Stimulated activated CD8-positive, alpha-beta memory T cell treated with anti-CD3 and anti-CD28 coated beads, Interleukin-7, amount 100 ng/mL, for 24 hours (primary cell): ENCODE results near the gene GRID1.

Source experiments
- DNase-seq: peaks from one replicate; pipeline ENCODE4 v3.0.0-alpha.2; 2020; ENCODE audit warnings: low read depth

The GRID1 gene

DNA sequence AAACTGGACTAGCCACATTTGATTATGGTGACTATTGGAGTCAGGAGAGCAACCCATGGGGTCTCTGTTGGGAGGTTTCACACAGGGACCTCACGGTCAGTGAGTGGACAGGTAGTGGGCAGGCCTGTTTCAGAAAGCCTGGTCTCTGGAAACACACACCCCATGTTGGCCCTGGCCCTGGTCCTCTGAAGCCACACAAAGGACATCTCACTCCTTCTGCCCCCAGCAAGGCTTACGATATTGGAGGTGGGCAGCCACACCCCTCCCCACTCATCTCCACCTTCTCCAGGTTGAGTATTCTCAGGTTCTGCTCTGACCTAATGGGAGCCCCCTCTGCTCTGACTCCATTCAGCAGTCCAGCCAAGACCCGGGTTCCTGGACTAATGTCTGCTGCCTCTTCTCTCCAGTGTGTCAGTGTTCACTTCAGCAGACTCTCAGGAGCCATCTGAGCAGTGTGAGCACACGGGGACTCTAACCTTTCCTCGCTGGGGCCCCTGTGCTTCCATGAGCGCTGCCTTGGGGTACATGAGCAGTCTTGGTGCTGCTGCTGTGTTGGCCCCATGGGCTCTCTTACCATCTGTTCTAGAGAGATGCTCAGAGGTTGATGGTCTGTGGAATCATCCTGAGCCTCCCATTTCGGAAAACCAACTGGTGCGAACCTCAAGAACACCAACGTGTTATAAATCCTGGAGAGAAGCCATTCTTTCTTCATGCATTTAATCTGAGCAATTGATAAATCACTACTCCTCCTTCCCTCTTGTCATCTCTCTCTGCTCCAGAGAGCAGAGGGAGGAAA lies 748.6 kb downstream of the GRID1 start:
- no peak for DNase-seq

DNA sequence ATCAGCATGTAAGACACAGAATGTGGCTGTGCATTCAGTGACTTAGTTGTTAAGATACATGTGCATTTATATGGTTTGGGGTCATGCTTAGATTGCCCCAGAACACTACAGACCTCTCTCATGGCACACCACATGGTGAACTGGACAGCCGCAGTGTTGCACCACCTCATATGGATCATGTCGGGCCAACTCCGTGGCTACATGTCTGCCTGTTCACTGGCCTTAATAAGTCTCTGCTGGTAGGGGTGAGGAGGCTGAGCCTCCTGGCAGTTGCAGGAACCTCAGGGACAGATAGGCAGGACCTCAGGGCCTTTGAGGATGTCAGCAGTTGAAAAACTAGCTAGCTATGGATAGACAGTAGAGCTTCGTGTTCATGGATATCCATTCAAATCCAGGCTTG lies 751.0 kb downstream of the GRID1 start:
- no peak for DNase-seq

DNA sequence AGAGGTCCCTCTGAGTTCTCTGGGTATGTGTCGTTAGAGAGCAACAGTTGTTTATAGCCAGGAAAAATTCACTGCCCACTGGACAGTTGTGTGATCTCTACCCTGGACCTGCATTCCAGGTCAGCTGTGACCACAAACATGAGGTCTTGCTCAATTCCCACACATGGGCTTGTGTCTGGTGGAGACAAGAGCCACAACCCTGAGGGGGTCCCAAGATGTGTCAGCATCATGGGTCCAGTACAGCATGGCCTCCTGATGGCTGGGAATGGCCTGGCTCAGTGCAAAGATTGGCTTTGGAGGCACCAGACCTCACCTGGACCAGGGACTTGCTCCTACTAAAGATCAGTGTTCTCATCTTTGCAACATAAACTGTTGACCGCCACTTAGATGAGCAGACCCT lies 751.6 kb downstream of the GRID1 start:
- DNase-seq, result no peak

DNA sequence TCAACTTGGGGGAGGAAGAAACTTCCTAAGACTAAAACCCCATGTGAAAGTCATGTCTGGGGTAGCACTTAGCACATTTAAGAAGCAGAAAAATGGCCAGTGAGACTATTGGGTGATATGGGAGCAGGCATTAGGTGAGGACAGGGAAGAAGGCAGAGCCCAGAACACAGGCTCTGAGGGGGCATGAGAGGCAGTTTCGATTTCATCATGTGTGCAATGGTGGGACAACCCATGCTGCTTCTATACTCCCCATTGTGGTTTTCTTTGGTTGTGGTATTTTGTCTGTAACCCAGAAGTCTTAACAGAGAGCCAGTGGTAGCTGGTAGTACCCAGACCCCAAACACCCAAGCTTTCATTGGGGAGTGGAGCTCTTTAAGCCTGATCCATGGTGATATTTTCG lies 752.0 kb downstream of the GRID1 start:
- DNase-seq, result no peak

DNA sequence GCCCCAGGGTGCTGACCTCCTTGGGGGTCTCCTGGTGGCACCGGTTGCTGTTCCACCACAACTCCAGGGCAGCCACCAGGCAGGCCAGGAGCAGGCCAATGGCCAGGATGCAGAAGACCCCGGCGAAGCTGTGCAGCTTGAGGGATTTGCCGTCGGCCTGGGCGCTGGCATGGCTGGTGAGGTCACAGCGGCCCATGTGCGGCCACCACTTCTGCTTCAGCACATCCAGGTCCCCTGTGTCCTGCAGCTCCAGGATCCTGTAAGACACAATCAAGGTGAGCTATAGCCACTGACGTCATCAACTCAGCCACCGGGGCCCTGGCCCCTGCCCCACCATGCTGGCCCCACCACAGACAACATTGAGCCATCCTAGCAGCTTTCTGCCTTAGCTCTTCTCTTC lies 753.2 kb downstream of the GRID1 start:
- no peak for DNase-seq

DNA sequence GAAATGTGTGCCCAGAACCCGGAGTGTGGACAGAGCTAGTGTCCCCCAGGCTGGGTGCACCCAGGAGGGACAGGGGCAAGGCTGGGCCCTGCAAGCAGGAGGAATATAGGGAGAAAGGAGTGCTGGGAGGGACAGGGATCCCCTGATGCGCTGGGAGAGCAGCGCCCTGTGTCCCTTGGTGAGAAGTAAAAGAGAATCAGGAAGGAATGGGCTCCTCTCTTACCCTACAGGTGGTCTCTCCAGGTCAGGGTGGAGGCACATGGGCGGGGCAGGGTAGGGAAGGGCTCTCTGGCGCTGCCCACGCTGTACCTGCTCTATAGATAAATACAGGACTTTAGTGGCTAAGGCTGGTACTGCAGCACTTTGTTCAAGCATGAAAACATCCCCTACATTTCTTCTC lies 753.8 kb downstream of the GRID1 start:
- no peak for DNase-seq

DNA sequence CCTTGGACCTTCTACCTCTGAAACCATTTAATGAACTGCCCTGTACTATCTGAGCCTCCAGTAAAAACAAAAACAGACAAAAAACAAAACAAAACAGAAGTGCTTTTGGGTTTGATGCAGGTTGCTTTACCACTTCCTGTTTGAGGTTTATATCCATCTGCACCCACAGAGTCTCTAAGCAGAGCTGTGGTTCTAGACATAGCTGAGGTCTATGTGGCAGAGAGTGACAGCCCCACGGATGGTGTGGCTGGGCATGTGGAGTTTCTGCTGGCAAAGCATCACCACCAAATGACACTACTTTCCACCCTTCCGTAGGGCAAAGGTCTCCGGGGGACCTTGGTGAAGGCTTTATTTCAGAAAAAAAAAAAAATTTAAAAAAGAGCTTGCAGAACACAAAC lies 754.2 kb downstream of the GRID1 start:
- DNase-seq, result no peak

DNA sequence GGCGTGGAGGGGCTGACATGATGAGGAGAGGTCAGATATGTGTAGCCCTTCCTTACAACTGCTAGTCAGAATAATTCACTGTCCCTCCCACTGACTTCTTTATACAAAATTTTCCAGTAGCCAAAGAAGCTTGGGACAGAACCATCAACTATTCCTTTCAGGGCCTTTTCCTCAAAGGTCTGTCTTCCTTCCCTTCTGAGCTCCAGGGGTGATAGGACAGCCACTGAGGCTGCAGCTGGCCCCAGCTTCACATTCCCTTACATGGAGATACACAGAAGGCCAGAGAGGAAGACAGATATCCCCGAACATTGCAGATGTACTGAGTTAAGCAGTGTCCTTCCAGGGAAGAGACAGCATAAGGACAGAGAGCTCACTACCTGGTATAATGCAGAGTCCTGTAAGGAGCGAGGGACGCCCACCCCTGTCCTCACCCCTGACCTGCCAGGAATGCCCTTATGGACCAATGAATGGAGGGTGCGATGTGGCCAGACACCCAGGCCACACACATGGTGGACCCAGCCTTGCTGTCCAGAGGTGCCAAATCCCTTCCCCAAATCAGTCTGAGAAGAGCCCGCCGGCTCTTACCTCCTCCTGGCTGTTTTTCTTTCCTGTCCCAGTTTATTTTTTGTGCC lies 754.7 kb downstream of the GRID1 start:
- no peak for DNase-seq

DNA sequence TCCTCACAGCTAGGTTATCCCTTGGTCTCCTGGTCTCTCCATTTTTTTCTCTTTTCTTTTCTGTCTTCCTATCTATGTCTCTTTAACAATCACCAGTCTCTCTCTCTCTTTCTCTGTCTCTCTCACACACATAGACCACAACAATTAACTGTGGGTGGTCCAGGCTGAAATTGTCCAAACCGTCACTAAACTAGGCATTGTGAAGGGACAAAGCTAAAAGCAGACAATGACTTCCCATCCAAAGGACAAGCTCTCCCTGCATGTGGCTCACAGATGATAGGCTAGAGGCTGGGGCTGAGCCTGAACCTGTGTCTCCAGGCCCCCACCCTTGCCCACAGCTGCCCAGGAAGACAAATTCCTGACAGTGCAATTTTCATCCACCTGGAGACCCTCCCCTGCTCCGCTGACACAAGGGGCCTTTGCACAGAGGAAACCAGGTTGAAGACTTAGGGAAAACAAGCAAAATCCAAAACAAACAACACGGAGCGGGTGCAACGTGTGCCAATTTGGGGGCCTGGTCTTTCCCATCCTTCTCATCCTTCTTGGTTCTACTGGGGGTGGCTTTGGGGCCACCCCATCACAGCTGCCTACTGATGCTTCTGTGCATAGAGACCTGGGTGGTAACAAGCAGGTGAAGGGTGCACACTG lies 755.4 kb downstream of the GRID1 start:
- no peak for DNase-seq

DNA sequence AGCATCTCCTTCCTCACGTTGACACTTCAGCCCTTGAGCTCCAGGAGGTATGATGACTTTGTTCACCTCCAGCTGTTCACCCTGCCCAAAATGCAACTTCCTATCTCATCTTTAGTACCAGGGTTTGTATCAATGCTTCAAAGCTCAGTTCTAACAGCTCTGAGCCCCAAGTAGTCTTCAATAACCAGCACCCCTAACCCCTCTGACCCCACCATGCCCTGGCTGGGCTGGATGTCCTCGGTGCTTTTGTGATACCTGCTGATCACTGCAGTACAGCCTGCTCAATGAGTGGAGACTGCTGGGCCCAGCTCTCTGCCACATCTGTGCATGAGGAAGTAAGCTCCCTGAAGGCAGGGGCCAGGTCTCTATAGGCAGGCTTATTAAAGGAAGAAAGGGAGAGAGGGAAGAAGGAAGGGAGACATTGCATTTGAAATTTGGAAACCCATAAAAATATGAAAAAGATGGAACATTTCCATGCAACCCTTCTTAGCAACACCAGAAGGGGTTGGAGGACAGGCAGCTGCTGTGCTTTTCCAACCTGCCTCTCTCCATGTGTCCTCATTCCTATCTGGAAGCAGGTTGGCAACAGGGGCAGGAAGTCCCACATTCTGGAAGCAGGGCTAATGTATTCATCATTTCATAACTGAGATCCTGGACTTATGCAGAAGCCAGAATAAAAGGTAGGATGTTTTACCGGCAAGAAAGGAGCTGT lies 756.1 kb downstream of the GRID1 start:
- DNase-seq, result no peak

DNA sequence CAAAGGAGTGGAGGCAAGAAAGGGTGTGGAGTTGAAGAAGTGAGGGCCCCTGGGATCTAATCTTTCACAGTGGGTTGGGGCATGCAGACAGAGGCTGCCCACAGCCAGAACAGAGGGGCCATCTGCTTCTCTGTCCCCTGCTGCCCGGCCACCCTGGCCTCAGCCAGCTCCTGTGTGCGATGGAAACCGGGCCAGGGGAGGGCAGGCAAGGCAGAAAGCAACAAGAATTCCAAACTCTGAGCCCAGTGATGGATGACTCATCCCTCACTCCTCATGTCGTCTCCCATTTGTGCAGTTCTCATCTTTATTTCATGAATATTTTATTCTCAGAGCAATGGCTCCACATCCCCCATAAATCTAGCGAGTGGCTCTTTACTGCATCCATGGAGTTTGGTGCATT lies 757.1 kb downstream of the GRID1 start:
- no peak for DNase-seq

DNA sequence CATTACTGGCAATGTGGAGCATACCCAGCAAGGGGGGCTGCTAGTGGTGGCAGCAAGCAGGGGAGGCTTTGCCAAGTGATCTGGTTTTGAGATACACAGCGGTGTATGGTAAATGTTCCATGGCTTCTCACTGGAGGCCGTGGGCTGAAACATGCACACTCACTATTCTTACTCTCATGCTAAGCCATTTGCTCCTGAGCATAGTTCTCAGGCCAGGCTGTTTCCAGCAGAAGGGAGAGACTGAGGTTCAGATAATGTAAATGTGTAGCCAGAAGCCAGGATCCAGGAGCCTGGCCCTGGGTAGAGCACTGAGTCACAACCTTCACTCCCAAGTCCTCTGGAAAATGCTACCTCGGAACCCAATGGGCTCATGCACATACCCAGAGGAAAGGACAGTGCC lies 757.9 kb downstream of the GRID1 start:
- no peak for DNase-seq

DNA sequence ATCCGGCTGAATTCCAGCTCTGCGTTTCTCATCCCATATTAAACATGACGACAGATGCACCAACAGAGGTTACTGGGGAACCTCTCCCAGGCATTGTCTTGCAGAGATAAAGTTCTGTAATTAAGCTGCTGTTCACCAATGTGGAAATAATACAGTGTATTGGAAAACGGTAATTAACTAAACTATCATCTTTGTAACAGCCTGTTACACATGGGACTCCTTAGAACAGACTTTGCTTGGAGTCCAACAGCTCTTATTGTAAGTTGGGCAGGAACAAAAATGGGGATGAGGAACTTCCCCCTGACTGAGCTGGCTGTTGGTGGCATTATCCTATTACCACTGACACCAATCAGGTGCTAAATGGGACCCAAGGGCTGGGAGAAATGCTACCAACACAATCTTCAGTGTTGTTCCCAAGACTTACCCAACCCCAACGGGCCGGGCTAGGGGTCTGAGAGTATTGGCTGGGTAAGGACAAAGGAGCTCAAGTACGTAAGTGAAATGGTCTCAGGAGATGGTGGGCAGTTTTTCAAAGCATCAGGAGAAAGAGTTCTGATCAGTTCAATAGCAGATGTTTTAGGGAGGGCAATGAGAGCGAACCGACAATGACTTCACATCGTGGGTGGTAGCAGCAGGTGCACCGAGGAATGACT lies 759.4 kb downstream of the GRID1 start:
- DNase-seq, result no peak

DNA sequence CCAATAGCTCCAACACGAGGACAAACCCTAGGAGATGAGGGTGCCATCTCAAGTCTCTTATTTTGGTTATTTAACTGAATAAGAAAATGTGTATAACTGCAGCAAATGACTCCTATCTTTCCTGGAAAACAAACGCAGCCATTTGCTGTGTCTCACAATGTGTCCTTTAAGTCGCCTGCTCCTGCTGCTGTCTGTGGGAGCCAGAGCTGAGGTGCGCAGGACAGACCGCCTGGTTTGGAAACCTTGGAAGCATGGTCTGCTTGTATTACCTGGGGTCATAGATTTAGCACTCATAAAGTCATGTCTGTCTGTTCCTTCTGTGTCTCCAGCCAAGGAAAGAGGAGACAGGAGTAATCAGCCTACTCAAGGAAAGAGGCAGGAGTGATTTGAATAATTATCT lies 760.2 kb downstream of the GRID1 start:
- no peak for DNase-seq

DNA sequence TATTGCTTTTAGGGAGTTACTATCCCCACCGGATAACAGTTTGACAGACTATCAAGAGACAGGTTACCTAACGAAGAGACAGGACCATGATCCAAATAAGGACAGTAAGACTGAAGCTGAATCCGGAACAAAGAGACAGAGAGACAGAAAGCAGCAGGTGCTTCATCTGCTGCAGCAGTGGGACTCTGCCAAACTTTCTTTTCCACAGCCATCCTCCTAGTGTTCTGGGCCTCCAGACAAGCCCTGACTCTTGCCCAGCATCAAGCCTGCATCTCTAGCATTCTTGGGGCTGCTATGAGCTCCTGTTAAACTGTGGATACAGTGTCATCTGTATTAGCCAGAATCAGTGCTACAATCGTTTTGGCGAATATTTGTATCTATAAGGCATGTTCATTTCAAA lies 761.7 kb downstream of the GRID1 start:
- DNase-seq, result no peak

DNA sequence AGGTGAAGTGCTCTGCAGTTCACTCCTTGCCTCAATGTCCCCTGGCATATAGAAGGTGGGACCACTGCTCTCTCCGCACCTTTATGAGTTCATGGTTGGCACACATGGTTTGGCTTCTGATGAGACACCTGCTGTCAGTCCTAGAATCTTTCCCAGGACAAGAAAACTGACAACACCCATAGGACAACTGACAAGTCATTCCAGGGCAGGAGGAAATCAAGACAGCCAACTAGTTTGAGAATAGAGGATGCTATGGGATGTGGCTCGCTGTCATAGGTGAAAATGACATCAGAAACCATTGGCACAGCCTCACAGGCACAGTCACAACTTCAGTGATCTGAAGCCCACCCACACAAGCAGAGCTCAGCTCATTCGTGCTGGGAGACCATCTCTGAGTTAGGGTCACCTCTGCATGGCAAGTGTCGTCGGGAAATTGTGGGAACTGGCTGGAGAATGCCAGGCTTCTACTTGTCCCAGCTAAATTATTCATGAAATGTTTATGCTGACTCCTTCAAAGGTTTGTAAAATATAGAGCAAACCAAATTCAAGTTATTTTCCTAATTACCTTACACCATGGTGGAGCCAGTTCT lies 762.4 kb downstream of the GRID1 start:
- DNase-seq, result no peak

DNA sequence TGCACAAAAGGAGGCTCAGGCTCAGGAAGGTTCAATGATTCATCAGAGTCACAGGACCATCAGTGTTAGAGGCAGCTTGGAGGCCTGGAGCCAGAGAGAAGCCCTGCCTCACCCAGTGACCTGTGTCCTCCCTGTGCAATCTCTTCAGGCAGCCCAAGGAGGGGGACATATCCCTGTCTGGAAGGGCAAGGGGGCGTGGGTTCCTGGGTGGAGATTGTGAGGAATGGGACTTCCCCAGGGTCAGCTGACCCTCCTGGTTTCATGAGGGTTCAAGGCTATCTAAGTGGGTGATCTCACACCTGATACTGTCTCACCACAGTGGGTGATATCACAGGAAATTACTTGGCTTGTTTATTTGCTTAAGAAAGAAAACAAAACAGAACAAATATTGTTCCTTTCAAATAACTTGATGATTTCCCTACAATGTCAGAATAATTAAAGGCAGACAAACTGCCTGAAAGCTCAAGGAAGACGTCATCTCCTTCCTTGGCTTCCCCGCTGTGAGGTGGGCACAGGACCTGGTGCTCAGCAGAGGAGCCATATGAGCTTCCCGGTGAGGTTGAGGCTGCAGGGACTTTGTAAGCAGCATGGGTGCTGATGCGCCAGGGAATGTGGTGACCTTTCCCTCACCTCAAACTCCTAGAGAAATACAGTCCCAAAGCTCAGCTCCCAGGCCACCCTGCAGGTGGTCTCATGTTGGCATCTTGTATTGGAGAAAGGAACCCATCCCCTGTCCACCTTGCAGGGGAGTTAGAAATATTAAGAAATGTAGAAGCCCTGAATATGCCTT lies 763.2 kb downstream of the GRID1 start:
- DNase-seq, result no peak

DNA sequence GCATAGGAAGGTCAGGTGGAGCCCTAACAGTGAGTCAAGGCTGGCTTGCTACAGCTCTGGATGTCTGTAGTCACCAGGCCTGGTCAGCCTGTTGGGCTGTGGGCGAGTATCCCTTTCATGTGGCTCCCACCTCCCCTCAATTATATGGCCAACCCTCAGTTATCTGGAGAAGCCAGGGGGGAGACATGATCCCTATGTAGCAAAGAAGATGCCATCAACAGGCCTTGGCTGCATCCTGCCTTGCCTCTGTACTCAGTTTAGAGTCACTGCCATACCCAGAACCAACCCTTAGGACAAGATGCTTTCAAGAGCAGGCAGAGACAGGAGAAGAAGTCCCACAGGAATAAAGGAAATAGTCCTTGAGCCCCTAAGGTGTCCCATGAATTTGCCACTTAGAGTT lies 763.9 kb downstream of the GRID1 start:
- no peak for DNase-seq

DNA sequence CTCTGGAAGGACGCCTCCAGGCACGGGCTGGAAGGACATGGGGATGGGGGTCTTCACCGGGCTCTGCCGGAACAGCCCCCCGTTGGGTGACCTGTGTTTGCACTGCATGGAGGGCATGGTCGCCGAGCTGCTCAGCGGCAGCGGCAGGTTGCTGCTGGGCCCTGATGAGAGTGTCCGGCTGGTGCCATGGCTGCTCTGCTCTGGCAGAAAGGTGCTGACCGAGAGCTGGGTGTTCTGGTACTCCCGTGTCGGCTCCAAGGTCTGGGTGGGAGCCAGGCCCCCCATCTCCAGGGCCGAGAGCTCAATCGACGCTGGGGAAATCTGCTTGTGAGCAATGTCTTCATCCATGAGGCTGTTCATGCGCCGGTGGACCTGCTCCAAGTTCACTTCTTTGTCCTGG lies 764.3 kb downstream of the GRID1 start:
- no peak for DNase-seq

DNA sequence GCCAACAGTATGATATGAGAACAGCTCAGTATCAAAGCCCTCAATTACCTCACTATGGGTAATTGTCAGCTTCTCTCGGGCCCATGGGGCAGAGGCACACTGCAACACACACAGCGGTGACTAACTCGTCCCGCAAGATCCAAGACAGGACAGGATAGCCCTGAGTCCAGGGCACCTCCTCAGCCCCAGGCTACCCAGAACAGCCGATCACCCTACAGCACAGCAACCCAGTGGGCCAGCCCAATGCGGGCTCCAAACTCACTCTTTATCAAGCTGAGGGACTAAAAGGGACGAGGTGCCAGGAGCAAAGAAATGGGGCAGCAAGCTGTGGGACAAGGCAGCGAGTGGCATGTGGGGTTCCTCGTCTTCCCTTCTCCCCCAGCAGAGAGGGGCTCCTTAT lies 765.1 kb downstream of the GRID1 start:
- no peak for DNase-seq

DNA sequence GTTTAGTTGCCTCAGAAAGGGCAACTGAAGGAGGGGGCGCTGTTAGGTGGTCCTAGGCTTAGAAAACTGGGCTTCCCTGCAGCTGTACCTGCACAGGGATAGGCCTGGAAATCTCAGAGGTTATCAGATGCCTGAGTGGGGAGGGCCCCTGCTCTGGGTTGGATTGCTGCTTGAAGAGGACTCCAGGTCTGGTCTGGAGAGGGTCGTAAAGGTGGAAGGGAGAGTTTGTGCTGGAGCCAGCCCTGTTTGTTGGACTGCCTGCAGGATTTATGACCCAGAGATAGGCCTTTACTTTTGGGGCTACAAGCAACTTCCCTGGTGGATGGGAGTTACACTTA lies 765.9 kb downstream of the GRID1 start:
- no peak for DNase-seq
